CD4-positive, alpha-beta T cell (primary cell): Measurements from ENCODE around the gene SOWAHA. TPM values are rescaled to one million over a fixed set of nuclear protein-coding genes. Genes with fewer than 3 reads are reported as not detected.

Experiments
- ATAC-seq: fragments of 200-7000 bp; cut with Tn5 transposase; one replicate; pipeline ENCODE4 v1.10.0; 2022; ENCODE audit warnings: mild to moderate bottlenecking; ENCODE audit not compliant: poor library complexity
- CTCF ChIA-PET: fragments of 350-600 bp; sonication (Branson Sonifier 250); formaldehyde crosslinking; loops from one replicate; lab custom pipeline; 2021; ENCODE audit warnings: antibody characterized with exemption, inconsistent platforms; lab: Charles Lee
- POLR2A ChIA-PET: fragments of 350-600 bp; sonication (Branson Sonifier 250); formaldehyde crosslinking; loops from one replicate; lab custom pipeline; 2021; ENCODE audit warnings: antibody characterized with exemption, inconsistent platforms; lab: Charles Lee
- DNase-seq, 14 experiments: peaks; one replicate each; pipeline ENCODE4 v3.0.0-alpha.2; 2013 to 2020; ENCODE audit warnings: mixed read lengths in 2 of 14
- H3K27ac ChIP-seq, 2 donors: one replicate each; pipeline versions ENCODE4 v1.5.1 to v1.7.0; 2013; ENCODE audit warnings: low read length in 2 of 2, low read depth in 1 of 2, mild to moderate bottlenecking in 1 of 2
- H3K27me3 ChIP-seq, 2 experiments: 1 replicate in 1 of 2; 2 replicates in 1 of 2; pipeline versions ENCODE4 v1.6.1 to v1.7.0; 2013; ENCODE audit warnings: low read length in 2 of 2, control low read depth in 1 of 2, mild to moderate bottlenecking in 1 of 2, moderate library complexity in 1 of 2; ENCODE audit not compliant: insufficient read depth in 2 of 2, control insufficient read depth in 1 of 2
- H3K36me3 ChIP-seq: one replicate; pipeline ENCODE4 v1.6.1; 2013; ENCODE audit warnings: low read length, control low read depth; ENCODE audit not compliant: insufficient read depth
- H3K4me1 ChIP-seq: one replicate; pipeline ENCODE4 v1.6.1; 2013; ENCODE audit warnings: low read length, control low read depth; ENCODE audit not compliant: insufficient read depth
- H3K4me3 ChIP-seq: one replicate; pipeline ENCODE4 v1.5.1; 2013; ENCODE audit warnings: mild to moderate bottlenecking, low read length, moderate library complexity
- H3K9me3 ChIP-seq, 2 experiments: 1 replicate in 1 of 2; 2 replicates in 1 of 2; pipeline versions ENCODE4 v1.6.1 to v1.7.0; 2013; ENCODE audit warnings: low read length in 2 of 2, mild to moderate bottlenecking in 2 of 2, control low read depth in 1 of 2, moderate library complexity in 1 of 2; ENCODE audit not compliant: control insufficient read depth in 1 of 2, insufficient read depth in 1 of 2
- H3K27ac Mint-ChIP-seq: one replicate; pipeline ENCODE4 v1.8.0; 2020; ENCODE audit warnings: mixed read lengths
- H3K27me3 Mint-ChIP-seq: one replicate; pipeline ENCODE4 v1.8.0; 2021; ENCODE audit warnings: mixed read lengths
- H3K36me3 Mint-ChIP-seq: one replicate; pipeline ENCODE4 v1.8.0; 2021; ENCODE audit warnings: low read depth, mixed read lengths
- H3K4me1 Mint-ChIP-seq: one replicate; pipeline ENCODE4 v1.8.0; 2021; ENCODE audit warnings: low read depth, mixed read lengths
- H3K4me3 Mint-ChIP-seq: one replicate; pipeline ENCODE4 v1.8.0; 2020; ENCODE audit warnings: mild to moderate bottlenecking, mixed read lengths
- H3K9me3 Mint-ChIP-seq: one replicate; pipeline ENCODE4 v1.8.0; 2020; ENCODE audit warnings: mixed read lengths
- CTCF ChIP-seq: fragments of 200-600 bp; IDR thresholded peaks from one replicate; pipeline ENCODE4 v1.8.0; 2022; ENCODE audit warnings: antibody characterized with exemption, mild to moderate bottlenecking
- intact Hi-C, 2 experiments: fragments of 100-400 bp; cut with DNase I in 1 of 2; cut with micrococcal nuclease in 1 of 2; formaldehyde crosslinking; loops; one replicate each; pipeline versions ENCODE4 v1.15.1 to v1.9.0; 2023 to 2025; cut with DNase I, micrococcal nuclease
- total RNA-seq, 174 experiments: library from RNA in 2 of 174; stranded (reverse) in 2 of 174; gene quantifications; one replicate each; pipeline ENCODE4 v1.2.3 and lab custom pipeline; 2021 to 2026

SOWAHA gene
- total RNA-seq, 2 experiments from 2014 or later: not detected

GRCh38 chr5:132825834-132826391 lies 12.8 kb downstream of the SOWAHA start:
- ChIA-PET CTCF (interaction anchor here (1.5 kb wide), 1 partner anchor 10 kb away, joined by 4 read pairs; no protein-coding TSS in a partner anchor), POLR2A (no interaction called here)
- Histone ChIP-seq H3K4me3 (no peak overlapping the region), H3K27me3 (peaks cover 48 to 66% of the 10 kb centered on the region in 2 experiments), H3K36me3 (no peaks in the 10 kb centered on the region), H3K9me3 (peaks cover 0 to 14% of the 10 kb centered on the region in 2 experiments), H3K27ac (no peak overlapping the region), H3K4me1 (peaks cover 26% of the 10 kb centered on the region)
- H3K36me3 Mint-ChIP-seq: no peaks in the 10 kb centered on the region
- TF ChIP-seq CTCF: no peak
- no peak overlapping the region for H3K27ac Mint-ChIP-seq
- peaks cover 11% of the 10 kb centered on the region for H3K4me1 Mint-ChIP-seq
- no peak for ATAC-seq
- H3K4me3 Mint-ChIP-seq: peak overlapping the region; percentile 34
- peak in 2 of 14 experiments; percentile 42 to 55 for DNase-seq
- H3K27me3 Mint-ChIP-seq: peaks cover 74% of the 10 kb centered on the region
- no peaks in the 10 kb centered on the region for H3K9me3 Mint-ChIP-seq
- intact Hi-C loops: no loop called here

GRCh38 chr5:132826424-132827082 lies 13.5 kb downstream of the SOWAHA start:
- TF ChIP-seq CTCF: no peak
- Histone ChIP-seq H3K27ac (no peak overlapping the region), H3K9me3 (peaks cover 0 to 14% of the 10 kb centered on the region in 2 experiments), H3K36me3 (no peaks in the 10 kb centered on the region), H3K4me1 (peaks cover 28% of the 10 kb centered on the region), H3K27me3 (peaks cover 52 to 72% of the 10 kb centered on the region in 2 experiments), H3K4me3 (no peak overlapping the region)
- H3K9me3 Mint-ChIP-seq: no peaks in the 10 kb centered on the region
- peaks cover 17% of the 10 kb centered on the region for H3K4me1 Mint-ChIP-seq
- no peak for DNase-seq
- POLR2A ChIA-PET: no interaction called here
- H3K4me3 Mint-ChIP-seq: peak overlapping the region; percentile 34
- no peaks in the 10 kb centered on the region for H3K36me3 Mint-ChIP-seq
- no peak overlapping the region for H3K27ac Mint-ChIP-seq
- intact Hi-C loops: no loop called here
- no peak for ATAC-seq
- CTCF ChIA-PET: interaction anchor here (1.5 kb wide), 1 partner anchor 11 kb away, joined by 4 read pairs; no protein-coding TSS in a partner anchor
- peaks cover 77% of the 10 kb centered on the region for H3K27me3 Mint-ChIP-seq

GRCh38 chr5:132827943-132828673 lies 15.0 kb downstream of the SOWAHA start:
- Mint-ChIP-seq H3K27ac (no peak overlapping the region), H3K36me3 (no peaks in the 10 kb centered on the region), H3K27me3 (peaks cover 77% of the 10 kb centered on the region), H3K4me3 (peak overlapping the region; percentile 11), H3K4me1 (peaks cover 17% of the 10 kb centered on the region), H3K9me3 (no peaks in the 10 kb centered on the region)
- TF ChIP-seq CTCF: no peak
- no peak for DNase-seq
- no peak overlapping the region for H3K27ac ChIP-seq
- ATAC-seq: no peak
- intact Hi-C loops: no loop called here
- H3K4me3 ChIP-seq: no peak overlapping the region
- POLR2A ChIA-PET: no interaction called here
- H3K27me3 ChIP-seq: peaks cover 50 to 68% of the 10 kb centered on the region in 2 experiments
- CTCF ChIA-PET: interaction anchor here (0.7 to 1.7 kb wide), 4 partner anchors 8 to 328 kb away, joined by 3 to 10 read pairs (median 3); no protein-coding TSS in a partner anchor
- no peaks in the 10 kb centered on the region for H3K36me3 ChIP-seq
- peaks cover 23% of the 10 kb centered on the region for H3K4me1 ChIP-seq
- peaks cover 0 to 14% of the 10 kb centered on the region in 2 experiments for H3K9me3 ChIP-seq
